Parathyroid adenoma (tissue), 2 donors: Measurements from ENCODE around the gene UVSSA.

Source experiments
- H2AFZ ChIP-seq: fragments of 300-600 bp; sonication (generic); one replicate; pipeline ENCODE4 v1.7.0; 2017; ENCODE audit warnings: antibody characterized with exemption, mild to moderate bottlenecking
- H3K27ac ChIP-seq: fragments of 300-600 bp; sonication (generic); one replicate; pipeline ENCODE4 v1.7.0; 2017
- H3K27me3 ChIP-seq: fragments of 300-600 bp; sonication (generic); one replicate; pipeline ENCODE4 v1.7.0; 2017; ENCODE audit warnings: low read length; ENCODE audit not compliant: control insufficient read depth, insufficient read depth
- H3K36me3 ChIP-seq: fragments of 300-600 bp; sonication (generic); one replicate; pipeline ENCODE4 v1.7.0; 2017; ENCODE audit warnings: low read length; ENCODE audit not compliant: control insufficient read depth, insufficient read depth
- H3K4me1 ChIP-seq: fragments of 300-600 bp; sonication (generic); one replicate; pipeline ENCODE4 v1.7.0; 2017; ENCODE audit warnings: control low read depth
- H3K4me2 ChIP-seq: fragments of 300-600 bp; sonication (generic); one replicate; pipeline ENCODE4 v1.7.0; 2017; ENCODE audit warnings: low read length
- H3K4me3 ChIP-seq: fragments of 300-600 bp; sonication (generic); one replicate; pipeline ENCODE4 v1.7.0; 2017; ENCODE audit warnings: low read depth, low read length
- H3K79me2 ChIP-seq: fragments of 300-600 bp; sonication (generic); one replicate; pipeline ENCODE4 v1.7.0; 2017; ENCODE audit warnings: control low read depth
- H3K9ac ChIP-seq: fragments of 300-600 bp; sonication (generic); one replicate; pipeline ENCODE4 v1.7.0; 2017; ENCODE audit warnings: mild to moderate bottlenecking
- H3K9me3 ChIP-seq: fragments of 300-600 bp; sonication (generic); one replicate; pipeline ENCODE4 v1.7.0; 2017; ENCODE audit warnings: low read length; ENCODE audit not compliant: control insufficient read depth
- TF ChIP-seq, protein P1 (sequence below): fragments of 300-600 bp; sonication (generic); IDR thresholded peaks from one replicate; pipeline ENCODE4 v1.7.0; 2017; ENCODE audit warnings: antibody characterized with exemption, mild to moderate bottlenecking
- donor health status: primary hyperparathyroidism.

Gene UVSSA

GRCh38 chr4:1340181-1340747 lies 6.7 kb upstream of the UVSSA start:
- no peaks in the 10 kb centered on the region for H3K9me3 ChIP-seq
- no peaks in the 10 kb centered on the region for H3K79me2 ChIP-seq
- no peak overlapping the region for H3K27ac ChIP-seq
- no peaks in the 10 kb centered on the region for H3K27me3 ChIP-seq
- no peak overlapping the region for H3K4me2 ChIP-seq
- TF ChIP-seq, protein P1, sequence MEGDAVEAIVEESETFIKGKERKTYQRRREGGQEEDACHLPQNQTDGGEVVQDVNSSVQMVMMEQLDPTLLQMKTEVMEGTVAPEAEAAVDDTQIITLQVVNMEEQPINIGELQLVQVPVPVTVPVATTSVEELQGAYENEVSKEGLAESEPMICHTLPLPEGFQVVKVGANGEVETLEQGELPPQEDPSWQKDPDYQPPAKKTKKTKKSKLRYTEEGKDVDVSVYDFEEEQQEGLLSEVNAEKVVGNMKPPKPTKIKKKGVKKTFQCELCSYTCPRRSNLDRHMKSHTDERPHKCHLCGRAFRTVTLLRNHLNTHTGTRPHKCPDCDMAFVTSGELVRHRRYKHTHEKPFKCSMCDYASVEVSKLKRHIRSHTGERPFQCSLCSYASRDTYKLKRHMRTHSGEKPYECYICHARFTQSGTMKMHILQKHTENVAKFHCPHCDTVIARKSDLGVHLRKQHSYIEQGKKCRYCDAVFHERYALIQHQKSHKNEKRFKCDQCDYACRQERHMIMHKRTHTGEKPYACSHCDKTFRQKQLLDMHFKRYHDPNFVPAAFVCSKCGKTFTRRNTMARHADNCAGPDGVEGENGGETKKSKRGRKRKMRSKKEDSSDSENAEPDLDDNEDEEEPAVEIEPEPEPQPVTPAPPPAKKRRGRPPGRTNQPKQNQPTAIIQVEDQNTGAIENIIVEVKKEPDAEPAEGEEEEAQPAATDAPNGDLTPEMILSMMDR = no peak
- H2AFZ ChIP-seq = no peak overlapping the region
- H3K9ac ChIP-seq = no peak overlapping the region
- no peak overlapping the region for H3K4me3 ChIP-seq
- no peaks in the 10 kb centered on the region for H3K4me1 ChIP-seq
- H3K36me3 ChIP-seq = no peaks in the 10 kb centered on the region

GRCh38 chr4:1340861-1341260 lies 6.1 kb upstream of the UVSSA start:
- Histone ChIP-seq H3K27ac (no peak overlapping the region), H3K9me3 (no peaks in the 10 kb centered on the region), H3K27me3 (no peaks in the 10 kb centered on the region), H3K4me2 (no peak overlapping the region), H2AFZ (no peak overlapping the region), H3K9ac (no peak overlapping the region), H3K4me3 (no peak overlapping the region), H3K4me1 (no peaks in the 10 kb centered on the region), H3K79me2 (no peaks in the 10 kb centered on the region), H3K36me3 (no peaks in the 10 kb centered on the region)
- TF ChIP-seq, protein P1 = no peak

DNA sequence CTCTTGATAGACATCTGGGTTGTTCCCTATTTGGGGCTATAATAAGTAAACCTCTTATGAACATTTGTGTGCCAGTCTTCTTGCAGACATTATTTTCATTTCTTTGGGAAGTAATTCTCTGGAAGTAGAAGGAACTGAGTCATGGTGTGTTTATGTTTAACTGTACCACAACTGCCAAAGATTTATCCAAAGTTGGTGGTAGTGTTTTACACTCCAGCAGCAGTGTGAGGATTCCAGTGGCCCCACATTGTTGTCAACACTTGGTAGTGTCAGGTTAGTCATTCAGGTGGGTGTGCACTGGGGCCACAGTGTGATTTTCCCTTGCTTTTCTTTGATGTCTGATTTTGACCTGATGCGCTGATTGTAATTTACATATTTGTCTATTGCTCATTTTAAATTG lies 5.0 kb upstream of the UVSSA start:
- Histone ChIP-seq H3K79me2 (no peaks in the 10 kb centered on the region), H3K9ac (no peak overlapping the region), H2AFZ (no peak overlapping the region), H3K9me3 (no peaks in the 10 kb centered on the region), H3K27me3 (no peaks in the 10 kb centered on the region), H3K27ac (no peak overlapping the region), H3K4me2 (no peak overlapping the region), H3K4me3 (no peak overlapping the region), H3K4me1 (no peaks in the 10 kb centered on the region), H3K36me3 (no peaks in the 10 kb centered on the region)
- TF ChIP-seq, protein P1 = no peak

DNA sequence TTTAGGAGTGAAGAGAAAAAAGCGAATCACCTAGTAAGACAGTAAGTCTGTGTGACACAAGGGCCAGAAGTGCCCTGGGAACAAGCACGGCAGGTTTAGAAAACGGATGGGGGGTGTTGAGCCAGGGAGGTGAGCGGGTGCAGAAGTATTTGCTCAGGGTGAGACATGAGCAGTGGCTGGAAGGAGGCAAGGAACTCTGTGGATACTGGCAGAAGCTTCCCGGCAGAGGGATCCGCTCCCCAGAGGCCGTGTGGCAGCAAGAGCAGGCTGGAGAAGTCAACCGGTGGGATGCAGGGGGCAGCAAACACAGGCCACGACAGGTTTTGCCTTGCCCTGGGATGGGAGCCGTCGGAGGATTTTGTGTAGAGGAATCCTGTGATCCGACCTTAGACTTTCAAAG lies 2.3 kb upstream of the UVSSA start:
- Histone ChIP-seq H3K4me3 (no peak overlapping the region), H3K9me3 (no peaks in the 10 kb centered on the region)

More for the DNA sequence above, 2.3 kb upstream of the UVSSA start:
- Histone ChIP-seq H3K9ac (no peak overlapping the region), H3K79me2 (no peaks in the 10 kb centered on the region), H3K27me3 (no peaks in the 10 kb centered on the region), H2AFZ (no peak overlapping the region), H3K4me1 (no peaks in the 10 kb centered on the region), H3K27ac (no peak overlapping the region), H3K36me3 (no peaks in the 10 kb centered on the region), H3K4me2 (no peak overlapping the region)
- TF ChIP-seq, protein P1 = no peak
